ENCODE measurements around the gene RPS2. TPM values are rescaled to one million over a fixed set of nuclear protein-coding genes. Genes with fewer than 3 reads are reported as not detected.

The RPS2 gene
- total RNA-seq, 1 donor from 2014 or later, result 2,813 TPM

- H3K4me3 ChIP-seq (ENCODE audit: low read depth, low read length), result no peak overlapping the region
- TF ChIP-seq CTCF (conservative IDR thresholded peaks at IDR 0.05; ENCODE audit: low read depth, low read length), result no peak
- no peak for DNase-seq (ENCODE audit: low read depth)
Measured at GRCh38 chr16:2007081-2007836, 42.6 kb upstream of the RPS2 start.

- TF ChIP-seq CTCF (conservative IDR thresholded peaks at IDR 0.05; ENCODE audit: low read depth, low read length), result no peak
Measured at GRCh38 chr16:2006317-2006716, 41.7 kb upstream of the RPS2 start.

GRCh38 chr16:2005646-2006045 lies 41.0 kb upstream of the RPS2 start:
- no peak overlapping the region for H3K4me3 ChIP-seq (ENCODE audit: low read depth, low read length)
- DNase-seq (ENCODE audit: low read depth), result no peak
- TF ChIP-seq CTCF (conservative IDR thresholded peaks at IDR 0.05; ENCODE audit: low read depth, low read length), result no peak

More at GRCh38 chr16:2006317-2006716, 41.7 kb upstream of the RPS2 start:
- DNase-seq (ENCODE audit: low read depth), result no peak
- H3K4me3 ChIP-seq (ENCODE audit: low read depth, low read length), result no peak overlapping the region

- no peak for TF ChIP-seq CTCF (conservative IDR thresholded peaks at IDR 0.05; ENCODE audit: low read depth, low read length)
- no peak overlapping the region for H3K4me3 ChIP-seq (ENCODE audit: low read depth, low read length)
- DNase-seq (ENCODE audit: low read depth), result no peak
Measured at GRCh38 chr16:2004795-2005517, 40.3 kb upstream of the RPS2 start.

- TF ChIP-seq CTCF (conservative IDR thresholded peaks at IDR 0.05; ENCODE audit: low read depth, low read length), result peak; percentile 88
Measured at GRCh38 chr16:2003827-2004641, 39.4 kb upstream of the RPS2 start.

GRCh38 chr16:2003231-2003826 lies 38.7 kb upstream of the RPS2 start:
- no peak for DNase-seq (ENCODE audit: low read depth)
- no peak for TF ChIP-seq CTCF (conservative IDR thresholded peaks at IDR 0.05; ENCODE audit: low read depth, low read length)
- H3K4me3 ChIP-seq (ENCODE audit: low read depth, low read length), result no peak overlapping the region

More at GRCh38 chr16:2003827-2004641, 39.4 kb upstream of the RPS2 start:
- H3K4me3 ChIP-seq (ENCODE audit: low read depth, low read length), result no peak overlapping the region
- no peak for DNase-seq (ENCODE audit: low read depth)
